ENCODE data around the gene PTPN20.

The PTPN20 gene

GRCh38 chr10:47033081-47033480 is 121.9 kb downstream of the PTPN20 start:
- H3K27ac ChIP-seq (ENCODE audit: low read length), result no peak overlapping the region
- no peak overlapping the region for H3K9ac ChIP-seq (ENCODE audit: low read depth, low read length)
- DNase-seq (no peak), ATAC-seq (ENCODE audit: insufficient read depth, low read depth) (no peak)
- H3K79me2 ChIP-seq (ENCODE audit: insufficient read depth, low read length), result no peaks in the 10 kb centered on the region
- H2AFZ ChIP-seq (ENCODE audit: low read depth, low read length), result no peak overlapping the region
- H3K4me2 ChIP-seq (ENCODE audit: insufficient read depth, low read length), result no peak overlapping the region
- H3K36me3 ChIP-seq (ENCODE audit: insufficient read depth, low read length), result no peaks in the 10 kb centered on the region
- peaks cover 7% of the 10 kb centered on the region for H3K27me3 ChIP-seq (ENCODE audit: insufficient read depth, low read length, poor library complexity)
- no peaks in the 10 kb centered on the region for H3K9me3 ChIP-seq (ENCODE audit: insufficient read depth, low read length, severe bottlenecking)
- H3K4me3 ChIP-seq (ENCODE audit: low read depth in 1 of 2, low read length in 2 of 2), result no peak overlapping the region
- TF ChIP-seq CTCF (IDR thresholded peaks at IDR 0.05; ENCODE audit: borderline replicate concordance, extremely low read depth, low read length, poor library complexity, severe bottlenecking), result no peak
- no peak for TF ChIP-seq EZH2 (IDR thresholded peaks at IDR 0.05; ENCODE audit: borderline replicate concordance, low read depth, low read length, severe bottlenecking)
- no peaks in the 10 kb centered on the region for H3K4me1 ChIP-seq (ENCODE audit: insufficient read depth, low read length)
- no peaks in the 10 kb centered on the region; the same call in 1 of the 2 replicates for H4K20me1 ChIP-seq (ENCODE audit: insufficient read depth, low read length)

- H3K79me2 ChIP-seq (ENCODE audit: insufficient read depth, low read length), result no peaks in the 10 kb centered on the region
- peaks cover 8% of the 10 kb centered on the region for H3K27me3 ChIP-seq (ENCODE audit: insufficient read depth, low read length, poor library complexity)
- H3K4me1 ChIP-seq (ENCODE audit: insufficient read depth, low read length), result no peaks in the 10 kb centered on the region
- ATAC-seq (ENCODE audit: insufficient read depth, low read depth), result no peak
- H4K20me1 ChIP-seq (ENCODE audit: insufficient read depth, low read length), result no peaks in the 10 kb centered on the region; the same call in 1 of the 2 replicates
- no peak overlapping the region for H2AFZ ChIP-seq (ENCODE audit: low read depth, low read length)
- H3K9ac ChIP-seq (ENCODE audit: low read depth, low read length), result no peak overlapping the region
- no peaks in the 10 kb centered on the region for H3K36me3 ChIP-seq (ENCODE audit: insufficient read depth, low read length)
- H3K4me2 ChIP-seq (ENCODE audit: insufficient read depth, low read length), result no peak overlapping the region
- H3K4me3 ChIP-seq (ENCODE audit: low read depth in 1 of 2, low read length in 2 of 2), result no peak overlapping the region
- H3K27ac ChIP-seq (ENCODE audit: low read length), result no peak overlapping the region
- no peaks in the 10 kb centered on the region for H3K9me3 ChIP-seq (ENCODE audit: insufficient read depth, low read length, severe bottlenecking)
- TF ChIP-seq CTCF (IDR thresholded peaks at IDR 0.05; ENCODE audit: borderline replicate concordance, extremely low read depth, low read length, poor library complexity, severe bottlenecking) (no peak), EZH2 (IDR thresholded peaks at IDR 0.05; ENCODE audit: borderline replicate concordance, low read depth, low read length, severe bottlenecking) (no peak)
- DNase-seq, result no peak
Measured at GRCh38 chr10:47033541-47034270, 122.5 kb downstream of the PTPN20 start.

DNA sequence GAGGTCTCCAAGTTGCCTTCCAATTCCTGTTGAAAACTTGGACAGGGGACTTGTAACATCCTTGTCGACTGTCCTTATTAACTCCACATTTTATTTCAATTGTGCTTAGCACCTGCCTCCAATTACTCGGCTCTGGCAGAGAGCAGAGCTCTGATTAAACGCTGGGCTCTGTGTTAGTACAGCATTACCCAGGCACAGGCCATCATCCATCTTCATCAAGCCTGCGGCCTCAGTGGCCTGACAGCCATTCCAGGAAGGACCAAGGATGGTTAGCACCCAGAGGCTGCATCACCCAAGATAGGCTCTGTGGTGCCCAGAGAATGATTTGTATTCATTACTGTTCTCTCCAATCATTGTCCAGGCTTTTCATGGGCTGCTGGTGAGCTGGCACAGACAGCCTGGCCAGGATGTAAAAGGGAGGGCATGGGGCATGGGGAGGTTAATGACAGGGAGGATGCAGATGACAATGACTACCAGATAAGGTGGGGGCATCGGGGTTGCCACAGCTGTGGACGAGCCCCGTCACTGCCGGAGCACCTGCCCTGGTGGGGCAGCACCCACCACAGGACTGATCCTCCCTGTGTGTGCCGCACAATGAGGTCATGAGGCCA is 123.3 kb downstream of the PTPN20 start:
- DNase-seq (no peak), ATAC-seq (ENCODE audit: insufficient read depth, low read depth) (no peak)
- Histone ChIP-seq H4K20me1 (ENCODE audit: insufficient read depth, low read length) (no peaks in the 10 kb centered on the region; the same call in 1 of the 2 replicates), H3K9me3 (ENCODE audit: insufficient read depth, low read length, severe bottlenecking) (no peaks in the 10 kb centered on the region), H3K27ac (ENCODE audit: low read length) (no peak overlapping the region), H3K9ac (ENCODE audit: low read depth, low read length) (no peak overlapping the region), H3K27me3 (ENCODE audit: insufficient read depth, low read length, poor library complexity) (peaks cover 8% of the 10 kb centered on the region), H3K4me2 (ENCODE audit: insufficient read depth, low read length) (no peak overlapping the region), H3K4me1 (ENCODE audit: insufficient read depth, low read length) (no peaks in the 10 kb centered on the region), H2AFZ (ENCODE audit: low read depth, low read length) (no peak overlapping the region), H3K79me2 (ENCODE audit: insufficient read depth, low read length) (no peaks in the 10 kb centered on the region), H3K4me3 (ENCODE audit: low read depth in 1 of 2, low read length in 2 of 2) (no peak overlapping the region), H3K36me3 (ENCODE audit: insufficient read depth, low read length) (no peaks in the 10 kb centered on the region)
- TF ChIP-seq EZH2 (IDR thresholded peaks at IDR 0.05; ENCODE audit: borderline replicate concordance, low read depth, low read length, severe bottlenecking) (no peak), CTCF (IDR thresholded peaks at IDR 0.05; ENCODE audit: borderline replicate concordance, extremely low read depth, low read length, poor library complexity, severe bottlenecking) (no peak)
